ENCODE results near the gene KIF2A.

DNA sequence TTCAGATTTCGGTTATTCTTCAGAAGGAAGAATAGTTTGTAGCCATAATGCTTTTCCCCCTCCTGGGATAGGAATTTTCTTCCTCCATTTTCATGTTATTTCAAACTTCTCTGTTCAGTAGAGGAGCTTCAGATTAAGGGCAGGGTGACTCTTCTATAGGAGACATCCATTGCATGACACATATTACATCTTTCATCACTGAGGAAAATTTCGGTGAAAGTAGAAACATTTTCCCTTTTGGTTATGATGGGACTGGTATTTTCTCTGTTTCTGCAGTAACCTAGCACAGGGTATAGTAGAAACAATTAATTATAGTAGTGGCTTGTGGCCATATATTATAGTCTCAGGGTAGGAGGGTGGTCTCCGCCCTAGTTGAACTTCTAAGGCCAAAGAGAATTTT lies 107.7 kb downstream of the KIF2A start:
- TF ChIP-seq, protein P1, sequence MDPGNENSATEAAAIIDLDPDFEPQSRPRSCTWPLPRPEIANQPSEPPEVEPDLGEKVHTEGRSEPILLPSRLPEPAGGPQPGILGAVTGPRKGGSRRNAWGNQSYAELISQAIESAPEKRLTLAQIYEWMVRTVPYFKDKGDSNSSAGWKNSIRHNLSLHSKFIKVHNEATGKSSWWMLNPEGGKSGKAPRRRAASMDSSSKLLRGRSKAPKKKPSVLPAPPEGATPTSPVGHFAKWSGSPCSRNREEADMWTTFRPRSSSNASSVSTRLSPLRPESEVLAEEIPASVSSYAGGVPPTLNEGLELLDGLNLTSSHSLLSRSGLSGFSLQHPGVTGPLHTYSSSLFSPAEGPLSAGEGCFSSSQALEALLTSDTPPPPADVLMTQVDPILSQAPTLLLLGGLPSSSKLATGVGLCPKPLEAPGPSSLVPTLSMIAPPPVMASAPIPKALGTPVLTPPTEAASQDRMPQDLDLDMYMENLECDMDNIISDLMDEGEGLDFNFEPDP (CRISPR knock-in tag; IDR thresholded peaks at IDR 0.05) = no peak
- no peak for TF ChIP-seq NR2C1 (IDR thresholded peaks at IDR 0.05)
- no peak for TF ChIP-seq NR2C1 (tag; IDR thresholded peaks at IDR 0.05)
- TF ChIP-seq, protein P2, sequence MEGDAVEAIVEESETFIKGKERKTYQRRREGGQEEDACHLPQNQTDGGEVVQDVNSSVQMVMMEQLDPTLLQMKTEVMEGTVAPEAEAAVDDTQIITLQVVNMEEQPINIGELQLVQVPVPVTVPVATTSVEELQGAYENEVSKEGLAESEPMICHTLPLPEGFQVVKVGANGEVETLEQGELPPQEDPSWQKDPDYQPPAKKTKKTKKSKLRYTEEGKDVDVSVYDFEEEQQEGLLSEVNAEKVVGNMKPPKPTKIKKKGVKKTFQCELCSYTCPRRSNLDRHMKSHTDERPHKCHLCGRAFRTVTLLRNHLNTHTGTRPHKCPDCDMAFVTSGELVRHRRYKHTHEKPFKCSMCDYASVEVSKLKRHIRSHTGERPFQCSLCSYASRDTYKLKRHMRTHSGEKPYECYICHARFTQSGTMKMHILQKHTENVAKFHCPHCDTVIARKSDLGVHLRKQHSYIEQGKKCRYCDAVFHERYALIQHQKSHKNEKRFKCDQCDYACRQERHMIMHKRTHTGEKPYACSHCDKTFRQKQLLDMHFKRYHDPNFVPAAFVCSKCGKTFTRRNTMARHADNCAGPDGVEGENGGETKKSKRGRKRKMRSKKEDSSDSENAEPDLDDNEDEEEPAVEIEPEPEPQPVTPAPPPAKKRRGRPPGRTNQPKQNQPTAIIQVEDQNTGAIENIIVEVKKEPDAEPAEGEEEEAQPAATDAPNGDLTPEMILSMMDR (IDR thresholded peaks at IDR 0.05 in 2 of 3, conservative IDR thresholded peaks at IDR 0.05 in 1 of 3; ENCODE audit: insufficient read depth in 2 of 3, low read depth in 1 of 3, low read length in 3 of 3) = no peak
- no peak for TF ChIP-seq POLR2A (conservative IDR thresholded peaks at IDR 0.05)
- TF ChIP-seq, protein P3, sequence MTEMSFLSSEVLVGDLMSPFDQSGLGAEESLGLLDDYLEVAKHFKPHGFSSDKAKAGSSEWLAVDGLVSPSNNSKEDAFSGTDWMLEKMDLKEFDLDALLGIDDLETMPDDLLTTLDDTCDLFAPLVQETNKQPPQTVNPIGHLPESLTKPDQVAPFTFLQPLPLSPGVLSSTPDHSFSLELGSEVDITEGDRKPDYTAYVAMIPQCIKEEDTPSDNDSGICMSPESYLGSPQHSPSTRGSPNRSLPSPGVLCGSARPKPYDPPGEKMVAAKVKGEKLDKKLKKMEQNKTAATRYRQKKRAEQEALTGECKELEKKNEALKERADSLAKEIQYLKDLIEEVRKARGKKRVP (CRISPR knock-in tag; IDR thresholded peaks at IDR 0.05) = no peak
- TF ChIP-seq NCOR1 (IDR thresholded peaks at IDR 0.05) = no peak
